ENCODE data around the gene PRR5L.

PRR5L gene

DNA sequence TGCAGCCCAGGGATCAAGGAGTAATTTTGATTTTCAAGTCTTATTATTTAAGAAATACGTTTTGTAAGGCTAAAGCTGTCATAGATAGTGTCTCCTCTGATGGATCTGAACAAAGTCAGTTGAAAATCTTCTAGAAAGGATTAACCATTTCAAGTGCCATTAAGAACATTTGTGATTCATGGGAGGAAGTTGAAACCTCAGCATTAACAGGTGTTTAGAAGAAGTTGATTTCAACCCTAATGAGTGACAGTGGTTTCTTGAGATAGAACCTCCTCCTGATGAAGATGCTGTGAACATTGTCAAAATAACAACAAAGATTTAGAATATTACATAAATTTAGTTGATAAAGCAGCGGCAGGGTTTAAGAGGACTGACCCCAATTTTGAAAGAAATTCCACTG, 61.7 kb downstream of the PRR5L start:
- Histone ChIP-seq H3K27ac (replicated peaks; ENCODE audit: low read length) (no peak overlapping the region), H3K4ac (ENCODE audit: low read length) (no peak overlapping the region), H3K23ac (ENCODE audit: low read depth, low read length, poor library complexity) (no peak overlapping the region), H3K4me3 (ENCODE audit: low read length in 2 of 2) (no peak overlapping the region), H3K14ac (ENCODE audit: low read length) (no peak overlapping the region), H3K27me3 (ENCODE audit: control insufficient read depth in 3 of 3, insufficient read depth in 3 of 3, low read depth in 1 of 3, low read length in 3 of 3) (no peaks in the 10 kb centered on the region), H2AFZ (ENCODE audit: low read length) (no peak overlapping the region), H3K4me1 (ENCODE audit: control insufficient read depth in 2 of 2, insufficient read depth in 1 of 2, low read depth in 1 of 2, low read length in 2 of 2) (peaks cover 8 to 14% of the 10 kb centered on the region in 2 donors), H3K79me1 (ENCODE audit: low read depth, low read length) (no peaks in the 10 kb centered on the region), H2BK5ac (ENCODE audit: low read length) (no peak overlapping the region), H4K91ac (ENCODE audit: low read depth, low read length, poor library complexity) (no peak overlapping the region), H3K18ac (ENCODE audit: low read length) (no peak overlapping the region), H3K9me3 (replicated peaks in 1 of 2; ENCODE audit: control insufficient read depth in 2 of 2, insufficient read depth in 1 of 2, low read depth in 1 of 2, low read length in 2 of 2) (no peaks in the 10 kb centered on the region), H2AK5ac (ENCODE audit: low read depth, low read length) (no peak overlapping the region), H3K36me3 (replicated peaks in 1 of 2; ENCODE audit: control insufficient read depth in 2 of 2, insufficient read depth in 2 of 2, low read length in 2 of 2) (no peaks in the 10 kb centered on the region), H3K9ac (ENCODE audit: low read depth, low read length, poor library complexity) (no peak overlapping the region), H3K4me2 (ENCODE audit: insufficient read depth, low read length, poor library complexity, severe bottlenecking) (no peak overlapping the region), H2BK12ac (ENCODE audit: low read length) (no peak overlapping the region), H2BK120ac (ENCODE audit: low read depth, low read length) (no peak overlapping the region), H4K8ac (ENCODE audit: low read depth, low read length) (no peak overlapping the region), H2BK15ac (ENCODE audit: low read length) (no peak overlapping the region)
- no CpG with 5 or more reads among the region's 2 CpGs for WGBS, 2 donors (ENCODE audit: extremely low coverage in 2 of 2, insufficient read length in 2 of 2, insufficient replicate concordance in 1 of 2)
- DNase-seq (ENCODE audit: low spot score), result no peak

GRCh38 chr11:36358436-36358835, 62.3 kb downstream of the PRR5L start:
- H2BK120ac ChIP-seq (ENCODE audit: low read depth, low read length), result no peak overlapping the region
- H3K4me1 ChIP-seq (ENCODE audit: control insufficient read depth in 2 of 2, insufficient read depth in 1 of 2, low read depth in 1 of 2, low read length in 2 of 2), result peaks cover 13 to 20% of the 10 kb centered on the region in 2 donors
- H4K8ac ChIP-seq (ENCODE audit: low read depth, low read length), result no peak overlapping the region
- H3K9ac ChIP-seq (ENCODE audit: low read depth, low read length, poor library complexity), result no peak overlapping the region
- H2AFZ ChIP-seq (ENCODE audit: low read length), result no peak overlapping the region
- H3K4me2 ChIP-seq (ENCODE audit: insufficient read depth, low read length, poor library complexity, severe bottlenecking), result no peak overlapping the region
- H2BK5ac ChIP-seq (ENCODE audit: low read length), result no peak overlapping the region
- H3K4me3 ChIP-seq (ENCODE audit: low read length in 2 of 2), result no peak overlapping the region
- no peaks in the 10 kb centered on the region for H3K36me3 ChIP-seq (replicated peaks in 1 of 2; ENCODE audit: control insufficient read depth in 2 of 2, insufficient read depth in 2 of 2, low read length in 2 of 2)
- DNase-seq (ENCODE audit: low spot score), result no peak
- no peak overlapping the region for H2AK5ac ChIP-seq (ENCODE audit: low read depth, low read length)
- no peak overlapping the region for H3K23ac ChIP-seq (ENCODE audit: low read depth, low read length, poor library complexity)
- no peak overlapping the region for H3K14ac ChIP-seq (ENCODE audit: low read length)
- WGBS, 2 donors (ENCODE audit: extremely low coverage in 2 of 2, insufficient read length in 2 of 2, insufficient replicate concordance in 1 of 2), result no CpG with 5 or more reads among the region's 3 CpGs
- H4K91ac ChIP-seq (ENCODE audit: low read depth, low read length, poor library complexity), result no peak overlapping the region
- no peak overlapping the region for H3K18ac ChIP-seq (ENCODE audit: low read length)
- H3K27ac ChIP-seq (replicated peaks; ENCODE audit: low read length), result no peak overlapping the region
- no peak overlapping the region for H2BK15ac ChIP-seq (ENCODE audit: low read length)
- H2BK12ac ChIP-seq (ENCODE audit: low read length), result no peak overlapping the region
- H3K27me3 ChIP-seq (ENCODE audit: control insufficient read depth in 3 of 3, insufficient read depth in 3 of 3, low read depth in 1 of 3, low read length in 3 of 3), result no peaks in the 10 kb centered on the region
- no peaks in the 10 kb centered on the region for H3K9me3 ChIP-seq (replicated peaks in 1 of 2; ENCODE audit: control insufficient read depth in 2 of 2, insufficient read depth in 1 of 2, low read depth in 1 of 2, low read length in 2 of 2)
- no peaks in the 10 kb centered on the region for H3K79me1 ChIP-seq (ENCODE audit: low read depth, low read length)
- no peak overlapping the region for H3K4ac ChIP-seq (ENCODE audit: low read length)

DNA sequence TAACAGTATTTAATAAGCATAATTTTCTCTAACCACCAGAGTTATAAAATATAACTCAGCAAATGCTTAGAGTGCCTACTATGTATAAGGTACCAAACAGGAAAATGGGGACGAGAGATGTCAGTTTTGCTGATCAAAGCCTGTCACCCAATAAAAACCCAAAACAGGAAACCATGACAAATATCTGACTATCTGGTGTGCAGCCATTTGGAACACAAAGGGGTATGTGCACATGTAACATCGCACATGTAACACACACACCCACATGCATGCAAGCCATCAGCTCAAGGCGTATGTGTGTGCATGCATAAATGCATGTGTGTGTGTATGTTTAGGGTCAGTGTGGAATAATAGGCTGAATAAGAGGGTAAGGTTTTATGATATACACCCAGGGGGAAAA, 64.2 kb downstream of the PRR5L start:
- H3K9ac ChIP-seq (ENCODE audit: low read depth, low read length, poor library complexity), result no peak overlapping the region
- no peak overlapping the region for H4K91ac ChIP-seq (ENCODE audit: low read depth, low read length, poor library complexity)
- H2BK120ac ChIP-seq (ENCODE audit: low read depth, low read length), result no peak overlapping the region
- H2BK5ac ChIP-seq (ENCODE audit: low read length), result no peak overlapping the region
- H2AK5ac ChIP-seq (ENCODE audit: low read depth, low read length), result no peak overlapping the region
- H3K4me3 ChIP-seq (ENCODE audit: low read length in 2 of 2), result no peak overlapping the region
- no peak overlapping the region for H2AFZ ChIP-seq (ENCODE audit: low read length)
- no peak overlapping the region for H2BK12ac ChIP-seq (ENCODE audit: low read length)
- H3K27ac ChIP-seq (replicated peaks; ENCODE audit: low read length), result no peak overlapping the region
- no peak overlapping the region for H3K18ac ChIP-seq (ENCODE audit: low read length)
- H3K4me1 ChIP-seq (ENCODE audit: control insufficient read depth in 2 of 2, insufficient read depth in 1 of 2, low read depth in 1 of 2, low read length in 2 of 2), result peaks cover 17 to 22% of the 10 kb centered on the region in 2 donors
- no peak overlapping the region for H4K8ac ChIP-seq (ENCODE audit: low read depth, low read length)
- H3K4me2 ChIP-seq (ENCODE audit: insufficient read depth, low read length, poor library complexity, severe bottlenecking), result no peak overlapping the region
- H3K9me3 ChIP-seq (replicated peaks in 1 of 2; ENCODE audit: control insufficient read depth in 2 of 2, insufficient read depth in 1 of 2, low read depth in 1 of 2, low read length in 2 of 2), result no peaks in the 10 kb centered on the region
- no peak overlapping the region for H3K23ac ChIP-seq (ENCODE audit: low read depth, low read length, poor library complexity)
- no peak overlapping the region for H3K14ac ChIP-seq (ENCODE audit: low read length)
- WGBS, 2 donors (ENCODE audit: extremely low coverage in 2 of 2, insufficient read length in 2 of 2, insufficient replicate concordance in 1 of 2), result no CpG with 5 or more reads among the region's 3 CpGs
- no peak overlapping the region for H3K4ac ChIP-seq (ENCODE audit: low read length)
- no peaks in the 10 kb centered on the region for H3K79me1 ChIP-seq (ENCODE audit: low read depth, low read length)
- no peaks in the 10 kb centered on the region for H3K27me3 ChIP-seq (ENCODE audit: control insufficient read depth in 3 of 3, insufficient read depth in 3 of 3, low read depth in 1 of 3, low read length in 3 of 3)
- no peak for DNase-seq (ENCODE audit: low spot score)
- no peaks in the 10 kb centered on the region for H3K36me3 ChIP-seq (replicated peaks in 1 of 2; ENCODE audit: control insufficient read depth in 2 of 2, insufficient read depth in 2 of 2, low read length in 2 of 2)
- no peak overlapping the region for H2BK15ac ChIP-seq (ENCODE audit: low read length)

GRCh38 chr11:36360826-36361415, 64.8 kb downstream of the PRR5L start:
- H2AK5ac ChIP-seq (ENCODE audit: low read depth, low read length), result no peak overlapping the region
- H3K79me1 ChIP-seq (ENCODE audit: low read depth, low read length), result no peaks in the 10 kb centered on the region
- no peak overlapping the region for H2BK15ac ChIP-seq (ENCODE audit: low read length)
- no peak for DNase-seq (ENCODE audit: low spot score)
- no CpG with 5 or more reads among the region's 4 CpGs for WGBS, 2 donors (ENCODE audit: extremely low coverage in 2 of 2, insufficient read length in 2 of 2, insufficient replicate concordance in 1 of 2)
- H3K36me3 ChIP-seq (replicated peaks in 1 of 2; ENCODE audit: control insufficient read depth in 2 of 2, insufficient read depth in 2 of 2, low read length in 2 of 2), result no peaks in the 10 kb centered on the region
- no peak overlapping the region for H3K18ac ChIP-seq (ENCODE audit: low read length)
- H3K27ac ChIP-seq (replicated peaks; ENCODE audit: low read length), result no peak overlapping the region
- H3K4me1 ChIP-seq (ENCODE audit: control insufficient read depth in 2 of 2, insufficient read depth in 1 of 2, low read depth in 1 of 2, low read length in 2 of 2), result peaks cover 17 to 22% of the 10 kb centered on the region in 2 donors
- H3K27me3 ChIP-seq (ENCODE audit: control insufficient read depth in 3 of 3, insufficient read depth in 3 of 3, low read depth in 1 of 3, low read length in 3 of 3), result no peaks in the 10 kb centered on the region
- H3K4ac ChIP-seq (ENCODE audit: low read length), result no peak overlapping the region
- no peak overlapping the region for H3K4me2 ChIP-seq (ENCODE audit: insufficient read depth, low read length, poor library complexity, severe bottlenecking)
- no peak overlapping the region for H2BK120ac ChIP-seq (ENCODE audit: low read depth, low read length)
- no peak overlapping the region for H3K9ac ChIP-seq (ENCODE audit: low read depth, low read length, poor library complexity)
- H3K14ac ChIP-seq (ENCODE audit: low read length), result no peak overlapping the region
- H4K91ac ChIP-seq (ENCODE audit: low read depth, low read length, poor library complexity), result no peak overlapping the region
- no peak overlapping the region for H4K8ac ChIP-seq (ENCODE audit: low read depth, low read length)
- H3K4me3 ChIP-seq (ENCODE audit: low read length in 2 of 2), result no peak overlapping the region
- no peak overlapping the region for H2BK5ac ChIP-seq (ENCODE audit: low read length)
- no peak overlapping the region for H3K23ac ChIP-seq (ENCODE audit: low read depth, low read length, poor library complexity)
- no peak overlapping the region for H2BK12ac ChIP-seq (ENCODE audit: low read length)
- H2AFZ ChIP-seq (ENCODE audit: low read length), result no peak overlapping the region
- no peaks in the 10 kb centered on the region for H3K9me3 ChIP-seq (replicated peaks in 1 of 2; ENCODE audit: control insufficient read depth in 2 of 2, insufficient read depth in 1 of 2, low read depth in 1 of 2, low read length in 2 of 2)
